HG03135 (cell line): Measurements from ENCODE around the gene GPR62.
"Not testable (repeated sequence)": the region's sequence is repeated elsewhere in the genome, so short reads cannot be mapped to it uniquely, and the experiment has no call there.

Source experiments
- ATAC-seq: cut with Tn5 transposase; IDR thresholded peaks from one replicate; pipeline ENCODE4 v1.9.1; 2021; ENCODE audit warnings: mild to moderate bottlenecking, moderate library complexity; ENCODE audit not compliant: unreplicated experiment

Gene GPR62

GRCh38 chr3:51988286-51989146, 33.3 kb downstream of the GPR62 start:
- ATAC-seq, result no peak

- not testable (repeated sequence) for ATAC-seq
These were observed 35.4 kb downstream of the GPR62 start for GRCh38 chr3:51990501-51990971.

- no peak for ATAC-seq
These were observed 37.0 kb downstream of the GPR62 start for GRCh38 chr3:51992017-51992682.

- not testable (repeated sequence) for ATAC-seq
These were observed 38.5 kb downstream of the GPR62 start for GRCh38 chr3:51993657-51994056.

GRCh38 chr3:51994530-51994929, 39.3 kb downstream of the GPR62 start:
- ATAC-seq, result no peak

GRCh38 chr3:51995346-51996163, 40.4 kb downstream of the GPR62 start, which contains the start of gene RPL29:
Gene RPL29 (minus strand): TSS chr3:51995895. CDS start chr3:51995461, 434 bp downstream.
- ATAC-seq, result peak; percentile 90

GRCh38 chr3:51997172-51997571, 42.0 kb downstream of the GPR62 start:
- ATAC-seq, result no peak

GRCh38 chr3:51997935-51998596, 42.9 kb downstream of the GPR62 start:
- no peak for ATAC-seq

GRCh38 chr3:51998774-51999173, 43.6 kb downstream of the GPR62 start:
- ATAC-seq, result no peak

GRCh38 chr3:51999846-52000245, 44.7 kb downstream of the GPR62 start:
- no peak for ATAC-seq

- ATAC-seq, result peak; percentile 75
These were observed 46.3 kb downstream of the GPR62 start for GRCh38 chr3:52001443-52001974.

GRCh38 chr3:52002748-52003147, 47.6 kb downstream of the GPR62 start:
- no peak for ATAC-seq

GRCh38 chr3:52004163-52004787, 49.1 kb downstream of the GPR62 start:
- ATAC-seq, result no peak

GRCh38 chr3:52004906-52005395, 49.8 kb downstream of the GPR62 start:
- no peak for ATAC-seq

- ATAC-seq, result no peak
These were observed 50.4 kb downstream of the GPR62 start for GRCh38 chr3:52005571-52005986.

- no peak for ATAC-seq
These were observed 51.0 kb downstream of the GPR62 start for GRCh38 chr3:52006017-52006819.

GRCh38 chr3:52006820-52007133, 51.6 kb downstream of the GPR62 start:
- ATAC-seq, result no peak
